Activated T-cell treated with anti-CD3 and anti-CD28 coated beads for 24 hours (primary cell): ENCODE data around the gene ATOX1.
"Not testable (repeated sequence)": the region's sequence is repeated elsewhere in the genome, so short reads cannot be mapped to it uniquely, and the experiment has no call there.

Source experiments
- DNase-seq: peaks from one replicate; pipeline ENCODE4 v3.0.0-alpha.2; 2020; ENCODE audit warnings: low read depth

Gene ATOX1, protein sequence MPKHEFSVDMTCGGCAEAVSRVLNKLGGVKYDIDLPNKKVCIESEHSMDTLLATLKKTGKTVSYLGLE

GRCh38 chr5:151758430-151759241, at the start of gene ATOX1:
ATOX1 (minus strand) TSS chr5:151758631; CDS start chr5:151758551, 80 bp downstream.
- DNase-seq = peak; percentile 89

DNA sequence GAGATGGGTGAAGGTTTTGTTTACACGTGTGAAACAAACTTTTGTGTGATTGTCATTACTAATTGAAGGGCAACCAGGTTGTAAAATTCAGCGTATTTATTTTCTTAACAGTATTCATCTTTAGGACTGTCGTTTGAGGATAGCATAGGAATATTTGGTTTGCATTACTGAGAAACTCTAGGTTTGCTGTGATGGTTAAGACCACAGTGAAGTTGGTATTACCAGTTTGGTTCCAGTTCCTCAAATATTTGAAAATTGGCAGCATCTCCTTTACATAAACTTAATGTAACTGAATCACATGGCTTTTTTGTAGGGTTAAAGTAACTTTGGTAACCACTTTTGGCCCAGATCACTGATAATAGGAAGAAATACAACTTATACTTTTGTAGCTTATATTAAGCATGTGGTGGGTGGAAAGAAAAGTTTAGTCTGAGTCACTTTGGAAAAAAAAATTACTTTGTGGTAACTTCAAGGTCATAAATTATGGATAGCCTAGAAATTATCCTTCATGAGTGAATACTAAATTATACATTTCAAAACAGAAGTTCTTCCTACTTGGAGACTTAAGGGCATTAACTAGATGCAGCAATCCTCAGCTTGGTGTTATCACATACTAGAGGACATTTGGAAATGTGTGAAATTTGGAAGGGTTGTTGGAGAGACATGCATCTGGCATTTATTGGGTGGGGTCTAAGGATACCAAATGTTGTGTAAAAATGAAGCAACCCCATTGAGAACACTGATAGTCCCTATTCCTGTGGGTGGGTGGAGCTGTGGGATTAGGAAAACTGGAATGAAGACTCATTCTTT, 47.2 kb upstream of the ATOX1 start:
- DNase-seq = no peak

DNA sequence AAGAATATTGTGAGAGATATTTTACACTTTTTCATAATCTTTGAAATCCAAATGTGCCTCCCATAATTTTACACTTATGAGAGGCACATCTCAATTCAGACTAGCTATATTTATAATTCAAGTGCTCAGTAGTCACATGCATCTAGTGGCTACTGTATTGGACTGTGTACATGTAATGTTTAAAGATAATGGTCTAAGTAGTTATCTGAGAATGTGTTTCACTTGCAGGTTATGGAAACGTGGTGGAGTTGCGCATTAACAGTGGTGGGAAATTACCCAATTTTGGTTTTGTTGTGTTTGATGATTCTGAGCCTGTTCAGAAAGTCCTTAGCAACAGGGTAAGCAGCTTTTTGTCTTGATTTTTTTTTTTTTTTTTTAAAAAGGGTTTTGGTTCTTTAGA, 42.1 kb upstream of the ATOX1 start:
- no peak for DNase-seq

DNA sequence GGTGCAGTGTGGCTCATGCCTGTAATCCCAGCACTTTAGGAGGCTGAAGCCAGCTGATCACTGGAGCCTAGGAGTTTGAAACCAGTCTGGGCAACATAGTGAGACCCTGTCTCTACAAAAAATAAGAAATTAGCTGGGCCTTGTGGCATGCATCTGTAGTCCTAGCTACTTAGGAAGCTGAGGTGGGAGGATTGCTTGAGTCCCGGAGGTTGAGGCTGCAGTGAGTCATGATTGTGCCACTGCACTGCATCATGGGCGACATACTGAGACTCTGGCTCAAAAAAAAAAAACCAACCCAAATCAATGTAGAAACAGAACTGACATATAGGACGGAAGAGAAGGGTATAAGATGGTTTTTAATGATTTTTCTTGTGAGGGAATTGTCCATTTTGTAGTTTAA, 41.0 kb upstream of the ATOX1 start:
- no peak for DNase-seq

DNA sequence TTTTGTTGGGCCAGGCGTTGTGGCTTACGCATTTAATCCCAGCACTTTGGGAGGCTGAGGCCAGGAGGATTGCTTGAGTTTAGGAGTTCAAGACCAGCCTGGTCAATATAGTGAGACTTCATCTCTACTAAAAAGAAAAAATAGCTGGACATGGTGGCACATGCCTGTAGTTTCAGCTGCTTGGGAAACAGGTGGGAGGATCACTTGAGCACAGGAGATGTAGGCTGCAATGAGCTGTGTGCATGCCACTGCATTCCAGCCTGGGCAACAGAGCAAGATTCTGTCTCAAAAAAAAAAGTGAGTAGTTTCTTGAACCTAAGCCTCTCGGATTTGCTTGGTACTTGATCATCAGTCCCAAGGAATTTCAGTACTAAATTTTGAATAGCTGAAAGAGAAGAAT, 40.2 kb upstream of the ATOX1 start:
- DNase-seq = no peak

GRCh38 chr5:151795426-151795825, 37.0 kb upstream of the ATOX1 start:
- no peak for DNase-seq

DNA sequence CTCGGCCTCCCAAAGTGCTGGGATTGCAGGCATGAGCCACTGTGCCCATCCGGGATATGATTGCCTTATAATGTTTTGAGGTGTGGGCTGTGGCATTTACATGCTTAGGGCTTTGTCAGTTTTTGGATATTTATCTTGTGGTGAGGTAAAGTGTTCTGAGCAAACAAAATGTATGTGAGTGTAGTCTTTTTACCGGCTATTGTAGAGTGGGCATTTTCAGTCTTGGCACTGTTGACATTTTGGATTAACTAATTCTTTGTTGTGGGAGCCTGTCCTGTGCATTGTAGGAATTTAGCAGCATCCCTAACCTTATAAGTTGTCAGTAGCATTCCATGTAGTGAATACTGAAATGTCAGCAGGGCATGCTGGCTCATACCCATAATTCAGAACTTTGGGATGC, 34.9 kb upstream of the ATOX1 start:
- no peak for DNase-seq

DNA sequence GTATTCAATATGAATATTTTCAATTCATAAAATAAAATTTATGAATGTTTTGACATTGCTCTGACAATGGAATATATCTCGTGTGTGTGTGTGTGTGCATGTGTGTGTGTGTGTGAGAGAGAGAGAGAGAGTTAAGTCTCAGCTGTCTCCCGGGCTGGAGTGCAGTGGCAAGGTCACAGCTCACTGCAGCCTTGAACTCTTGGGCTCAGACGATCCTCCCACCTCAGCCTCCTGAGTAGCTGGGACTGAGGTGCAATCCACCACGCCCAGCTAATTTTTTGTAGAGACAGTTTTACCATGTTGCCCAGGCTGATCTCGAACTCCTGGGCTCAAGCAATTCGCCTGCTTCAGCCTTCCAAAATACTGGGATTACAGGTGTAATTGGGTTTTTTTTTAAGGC, 29.4 kb upstream of the ATOX1 start:
- DNase-seq = no peak

GRCh38 chr5:151786468-151786867, 28.0 kb upstream of the ATOX1 start:
- no peak for DNase-seq

DNA sequence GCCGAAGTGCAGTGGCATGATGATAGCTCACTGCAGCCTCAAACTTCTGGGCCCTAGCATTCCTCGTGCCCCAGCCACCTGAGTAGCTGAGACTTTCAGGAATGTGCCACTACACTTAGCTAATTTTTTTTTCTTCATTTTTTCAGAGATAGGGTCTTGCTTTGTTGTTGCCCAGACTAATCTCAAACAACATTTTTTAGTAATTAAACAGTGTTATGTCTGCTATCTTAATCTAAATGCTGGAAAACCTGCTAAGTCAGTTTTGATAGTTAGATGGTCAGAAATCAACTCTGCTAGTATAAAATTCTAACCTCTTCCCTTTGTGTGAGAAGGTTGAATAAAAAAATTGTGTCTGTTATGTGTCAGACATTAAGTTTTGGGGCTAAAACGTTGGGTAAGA, 25.7 kb upstream of the ATOX1 start:
- DNase-seq = no peak

DNA sequence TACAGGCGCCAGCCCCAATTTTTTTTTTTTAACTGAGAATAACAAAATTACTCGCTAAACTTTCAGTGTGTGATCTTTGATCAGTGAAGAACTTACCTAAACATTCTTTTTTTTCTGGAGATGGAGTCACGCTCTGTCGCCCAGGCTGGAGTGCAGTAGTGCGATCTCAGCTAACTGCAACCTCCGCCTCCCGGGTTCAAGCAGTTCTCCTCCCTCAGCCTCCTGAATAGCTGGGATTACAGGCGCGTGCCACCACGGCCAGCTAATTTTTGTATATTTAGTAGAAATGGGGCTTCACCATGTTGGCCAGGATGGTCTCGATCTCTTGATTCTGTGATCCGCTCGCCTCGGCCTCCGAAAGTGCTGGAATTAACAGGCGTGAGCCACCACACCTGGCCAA, 25.2 kb upstream of the ATOX1 start:
- not testable (repeated sequence) for DNase-seq

DNA sequence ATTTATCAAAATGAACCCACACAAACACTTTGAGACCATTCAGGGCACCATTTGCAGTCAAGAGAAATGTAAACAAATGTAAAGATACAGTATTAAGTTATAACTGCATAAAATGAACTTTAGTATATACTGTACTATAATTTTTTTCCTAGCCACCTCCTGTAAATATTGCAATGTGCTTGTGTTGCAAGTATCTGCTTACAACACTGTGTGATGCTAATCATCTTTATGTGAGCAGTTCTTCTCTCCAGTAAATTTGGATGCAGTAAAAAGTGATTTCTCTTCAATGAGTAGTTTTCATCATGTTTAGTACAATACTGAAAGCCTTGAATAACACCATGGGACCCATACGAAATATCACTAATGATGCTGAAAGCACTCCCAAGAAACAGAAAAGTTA, 22.8 kb upstream of the ATOX1 start:
- DNase-seq = no peak

GRCh38 chr5:151780348-151780747, 21.9 kb upstream of the ATOX1 start:
- no peak for DNase-seq

DNA sequence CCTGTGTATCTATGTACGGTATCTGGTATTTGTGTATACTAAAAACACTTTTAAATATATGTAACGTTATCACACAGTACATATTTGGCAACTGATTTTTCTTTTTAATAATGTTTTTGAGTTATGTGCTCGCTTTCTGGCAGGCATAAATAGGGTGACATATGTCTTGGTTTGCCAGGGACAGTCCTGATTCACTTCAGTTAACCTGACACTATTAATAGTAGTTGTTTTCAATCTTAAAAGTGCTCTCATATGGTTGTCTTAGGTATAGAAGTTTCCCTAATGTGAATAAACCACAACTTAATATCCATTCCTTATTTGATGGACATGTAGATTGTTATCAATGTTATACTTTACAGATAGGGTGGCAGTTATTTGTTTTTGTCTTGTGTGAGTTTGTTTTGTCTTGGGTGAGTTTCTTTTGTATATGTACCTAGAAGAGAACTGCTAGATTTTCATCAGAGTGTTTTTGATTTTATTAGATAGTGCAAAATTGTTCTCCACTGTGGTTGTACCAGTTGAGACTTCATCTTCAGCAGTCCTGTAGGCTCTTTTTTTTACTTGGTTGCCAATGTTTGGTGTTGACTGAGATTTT, 21.2 kb upstream of the ATOX1 start:
- DNase-seq = no peak

- no peak for DNase-seq
These were observed 16.7 kb upstream of the ATOX1 start for GRCh38 chr5:151775025-151775606.

- no peak for DNase-seq
These were observed 15.5 kb upstream of the ATOX1 start for GRCh38 chr5:151773951-151774350.

- no peak for DNase-seq
These were observed 14.6 kb upstream of the ATOX1 start for GRCh38 chr5:151772846-151773561.

DNA sequence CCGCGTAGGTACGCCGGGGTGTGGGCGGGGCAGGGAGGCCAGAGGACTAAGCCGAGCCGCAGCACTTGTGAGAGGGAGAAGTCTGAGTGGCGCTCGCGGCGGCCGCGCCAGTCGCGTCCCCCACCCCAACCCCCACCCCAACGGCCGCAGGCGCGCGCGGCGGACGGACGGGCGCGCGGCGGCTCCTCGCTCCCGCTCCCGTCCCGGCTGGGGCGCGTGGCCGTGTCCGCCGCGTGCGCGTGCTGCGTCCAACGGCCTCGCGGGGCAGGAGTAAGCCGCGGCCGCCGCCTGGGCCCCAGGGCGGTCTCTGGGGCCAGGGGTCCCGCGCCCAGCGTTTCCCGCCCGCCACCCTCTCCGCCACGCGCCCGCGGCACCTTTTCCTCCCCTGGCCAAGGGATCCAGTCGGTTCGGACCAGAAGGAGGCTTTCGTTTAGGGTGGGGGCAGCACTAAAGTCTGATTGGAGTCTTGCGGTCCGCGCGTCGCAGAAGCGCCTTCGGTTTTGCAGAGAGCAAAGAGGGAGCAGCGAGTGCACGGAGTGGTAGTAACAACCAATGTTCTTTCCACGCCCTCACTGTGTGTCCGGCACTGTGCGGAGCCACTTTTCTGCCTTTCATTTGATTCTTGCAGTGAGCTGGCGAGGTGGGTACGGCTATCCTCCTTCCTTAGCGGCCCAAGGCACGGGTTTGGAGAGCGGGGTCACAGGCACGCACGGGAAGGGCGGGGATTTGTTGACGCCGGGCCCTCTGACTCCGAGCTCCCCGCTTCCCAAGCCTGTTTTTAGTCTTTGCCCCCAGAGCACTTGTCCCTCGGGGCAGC, 13.8 kb upstream of the ATOX1 start:
- peak; percentile 27 for DNase-seq

GRCh38 chr5:151771259-151772028, 13.0 kb upstream of the ATOX1 start, which contains the start of gene G3BP1:
G3BP1 (plus strand) TSS chr5:151771954; CDS start chr5:151786621, 14,667 bp downstream.
- peak; percentile 100 for DNase-seq
